ENCODE measurements around the gene NDUFB10. TPM values are rescaled to one million over a fixed set of nuclear protein-coding genes. Genes with fewer than 3 reads are reported as not detected.
A peak's percentile ranks its signal among the peaks of the same experiment; 100 is the strongest.

Gene NDUFB10
- polyA plus RNA-seq, 1 of the 3 experiments (the other 2 are of a cell fraction), result 468 TPM

DNA sequence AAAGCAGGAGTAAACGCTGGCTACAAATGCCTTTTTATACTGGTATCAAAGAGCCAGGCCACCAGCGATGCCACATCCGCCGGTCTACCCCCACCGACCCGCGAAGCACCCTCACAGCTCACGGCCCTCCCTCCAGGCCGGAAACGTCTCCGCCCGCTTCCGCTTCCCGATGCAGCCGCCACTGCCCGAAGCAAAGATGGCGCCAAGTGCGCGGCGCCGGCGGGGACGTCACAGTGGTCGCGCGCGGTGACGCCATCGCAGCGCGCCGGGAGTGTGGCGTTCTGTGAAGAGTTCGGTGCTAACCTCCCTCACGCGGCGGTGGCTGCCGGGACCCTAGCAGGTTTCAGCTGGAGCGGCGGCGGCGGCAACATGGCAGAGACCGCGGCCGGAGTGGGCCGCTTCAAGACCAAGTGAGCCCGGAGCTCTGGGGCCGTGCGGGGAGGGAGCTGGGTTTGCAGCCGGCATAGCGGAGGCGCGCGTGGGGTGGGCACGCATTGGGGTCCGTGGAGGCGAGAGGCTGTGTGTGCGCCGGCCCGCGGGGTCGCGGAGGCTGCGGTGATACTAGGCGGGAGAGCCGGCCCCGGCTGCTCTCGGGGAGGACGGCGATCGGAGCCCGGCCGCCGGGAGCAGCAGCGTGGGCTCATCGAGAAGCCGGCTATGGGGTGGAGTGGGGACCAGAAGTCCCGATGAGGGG, 12.6 kb downstream of the NDUFB10 start, which contains the start of gene TBL3 (continued):
- TF ChIP-seq NRF1 (IDR thresholded peaks at IDR 0.05; ENCODE audit: low read depth, low read length) (no peak), POLR2AphosphoS5 (IDR thresholded peaks at IDR 0.05; ENCODE audit: low read depth, low read length) (peak; percentile 82), SIN3A (IDR thresholded peaks at IDR 0.05; ENCODE audit: borderline replicate concordance, low read depth, low read length) (peak; percentile 90; the same call in 1 of the 2 replicates), GABPA (IDR thresholded peaks at IDR 0.05; ENCODE audit: low read depth) (peak; percentile 98)
- TF ChIP-seq, protein P1, sequence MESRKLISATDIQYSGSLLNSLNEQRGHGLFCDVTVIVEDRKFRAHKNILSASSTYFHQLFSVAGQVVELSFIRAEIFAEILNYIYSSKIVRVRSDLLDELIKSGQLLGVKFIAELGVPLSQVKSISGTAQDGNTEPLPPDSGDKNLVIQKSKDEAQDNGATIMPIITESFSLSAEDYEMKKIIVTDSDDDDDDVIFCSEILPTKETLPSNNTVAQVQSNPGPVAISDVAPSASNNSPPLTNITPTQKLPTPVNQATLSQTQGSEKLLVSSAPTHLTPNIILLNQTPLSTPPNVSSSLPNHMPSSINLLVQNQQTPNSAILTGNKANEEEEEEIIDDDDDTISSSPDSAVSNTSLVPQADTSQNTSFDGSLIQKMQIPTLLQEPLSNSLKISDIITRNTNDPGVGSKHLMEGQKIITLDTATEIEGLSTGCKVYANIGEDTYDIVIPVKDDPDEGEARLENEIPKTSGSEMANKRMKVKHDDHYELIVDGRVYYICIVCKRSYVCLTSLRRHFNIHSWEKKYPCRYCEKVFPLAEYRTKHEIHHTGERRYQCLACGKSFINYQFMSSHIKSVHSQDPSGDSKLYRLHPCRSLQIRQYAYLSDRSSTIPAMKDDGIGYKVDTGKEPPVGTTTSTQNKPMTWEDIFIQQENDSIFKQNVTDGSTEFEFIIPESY (IDR thresholded peaks at IDR 0.05; ENCODE audit: borderline replicate concordance, low read depth), result peak; percentile 93

DNA sequence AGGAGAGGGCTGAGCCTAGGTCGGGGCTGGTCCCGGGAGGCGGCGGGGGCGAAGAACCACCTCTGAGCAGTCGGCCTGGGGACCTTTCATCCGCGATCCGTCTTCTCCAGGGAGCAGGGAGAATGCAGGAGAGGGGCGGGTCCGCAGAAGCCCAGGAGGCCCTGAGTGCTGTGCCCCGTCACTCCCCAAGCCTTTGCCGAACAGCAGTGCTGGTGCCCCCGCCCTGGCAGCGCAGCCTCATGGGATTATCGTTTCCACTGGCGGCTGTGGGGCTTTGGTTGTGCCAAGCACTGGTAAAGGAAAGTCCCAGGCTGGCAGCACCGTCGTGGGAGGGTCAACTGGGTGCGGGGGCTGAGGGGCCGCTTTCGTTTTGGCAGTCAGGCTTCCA, 13.1 kb downstream of the NDUFB10 start:
- peak; percentile 58 for DNase-seq
- peak overlapping the region in 1 of 2 experiments; percentile 93; a peak in 2 of 4 replicates for H3K27ac ChIP-seq (ENCODE audit: low read depth in 2 of 2, low read length in 1 of 2)
- peak overlapping the region; percentile 93 for H3K9ac ChIP-seq
- peak overlapping the region; percentile 87 for H3K4me2 ChIP-seq
- peaks cover 29% of the 10 kb centered on the region for H3K79me2 ChIP-seq (ENCODE audit: insufficient read depth)
- H3F3A ChIP-seq (replicated peaks; ENCODE audit: insufficient read depth), result peaks cover 4% of the 10 kb centered on the region
- H4K20me1 ChIP-seq (ENCODE audit: insufficient read depth), result no peaks in the 10 kb centered on the region
- H3K36me3 ChIP-seq (replicated peaks in 1 of 2; ENCODE audit: control insufficient read depth in 1 of 2, insufficient read depth in 2 of 2, low read length in 1 of 2), result peaks cover 7 to 35% of the 10 kb centered on the region in 2 experiments
- CTCF ChIA-PET, result interaction anchor here (1.2 to 3.7 kb wide), 4 partner anchors 11 to 181 kb away, joined by 3 to 19 read pairs (median 9); partner anchors contain the start of gene GFER
- TF ChIP-seq SIN3A (IDR thresholded peaks at IDR 0.05; ENCODE audit: borderline replicate concordance, low read depth, low read length) (no peak), NFIC (IDR thresholded peaks at IDR 0.05; ENCODE audit: borderline replicate concordance) (no peak), NRF1 (IDR thresholded peaks at IDR 0.05; ENCODE audit: low read depth, low read length) (no peak), TAF1 (IDR thresholded peaks at IDR 0.05; ENCODE audit: borderline replicate concordance, low read depth, low read length) (no peak), RAD21 (IDR thresholded peaks at IDR 0.05; ENCODE audit: low read length) (no peak), FOXJ3 (CRISPR knock-in tag; IDR thresholded peaks at IDR 0.05) (no peak), RFX5 (IDR thresholded peaks at IDR 0.05; ENCODE audit: low read length) (no peak), MEF2A (IDR thresholded peaks at IDR 0.05; ENCODE audit: borderline replicate concordance, low read depth) (no peak)
- TF ChIP-seq, protein P2, sequence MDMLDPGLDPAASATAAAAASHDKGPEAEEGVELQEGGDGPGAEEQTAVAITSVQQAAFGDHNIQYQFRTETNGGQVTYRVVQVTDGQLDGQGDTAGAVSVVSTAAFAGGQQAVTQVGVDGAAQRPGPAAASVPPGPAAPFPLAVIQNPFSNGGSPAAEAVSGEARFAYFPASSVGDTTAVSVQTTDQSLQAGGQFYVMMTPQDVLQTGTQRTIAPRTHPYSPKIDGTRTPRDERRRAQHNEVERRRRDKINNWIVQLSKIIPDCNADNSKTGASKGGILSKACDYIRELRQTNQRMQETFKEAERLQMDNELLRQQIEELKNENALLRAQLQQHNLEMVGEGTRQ (IDR thresholded peaks at IDR 0.05; ENCODE audit: borderline replicate concordance, low read depth, low read length), result no peak
- TF ChIP-seq, protein P3, sequence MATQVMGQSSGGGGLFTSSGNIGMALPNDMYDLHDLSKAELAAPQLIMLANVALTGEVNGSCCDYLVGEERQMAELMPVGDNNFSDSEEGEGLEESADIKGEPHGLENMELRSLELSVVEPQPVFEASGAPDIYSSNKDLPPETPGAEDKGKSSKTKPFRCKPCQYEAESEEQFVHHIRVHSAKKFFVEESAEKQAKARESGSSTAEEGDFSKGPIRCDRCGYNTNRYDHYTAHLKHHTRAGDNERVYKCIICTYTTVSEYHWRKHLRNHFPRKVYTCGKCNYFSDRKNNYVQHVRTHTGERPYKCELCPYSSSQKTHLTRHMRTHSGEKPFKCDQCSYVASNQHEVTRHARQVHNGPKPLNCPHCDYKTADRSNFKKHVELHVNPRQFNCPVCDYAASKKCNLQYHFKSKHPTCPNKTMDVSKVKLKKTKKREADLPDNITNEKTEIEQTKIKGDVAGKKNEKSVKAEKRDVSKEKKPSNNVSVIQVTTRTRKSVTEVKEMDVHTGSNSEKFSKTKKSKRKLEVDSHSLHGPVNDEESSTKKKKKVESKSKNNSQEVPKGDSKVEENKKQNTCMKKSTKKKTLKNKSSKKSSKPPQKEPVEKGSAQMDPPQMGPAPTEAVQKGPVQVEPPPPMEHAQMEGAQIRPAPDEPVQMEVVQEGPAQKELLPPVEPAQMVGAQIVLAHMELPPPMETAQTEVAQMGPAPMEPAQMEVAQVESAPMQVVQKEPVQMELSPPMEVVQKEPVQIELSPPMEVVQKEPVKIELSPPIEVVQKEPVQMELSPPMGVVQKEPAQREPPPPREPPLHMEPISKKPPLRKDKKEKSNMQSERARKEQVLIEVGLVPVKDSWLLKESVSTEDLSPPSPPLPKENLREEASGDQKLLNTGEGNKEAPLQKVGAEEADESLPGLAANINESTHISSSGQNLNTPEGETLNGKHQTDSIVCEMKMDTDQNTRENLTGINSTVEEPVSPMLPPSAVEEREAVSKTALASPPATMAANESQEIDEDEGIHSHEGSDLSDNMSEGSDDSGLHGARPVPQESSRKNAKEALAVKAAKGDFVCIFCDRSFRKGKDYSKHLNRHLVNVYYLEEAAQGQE (IDR thresholded peaks at IDR 0.05; ENCODE audit: low read depth, low read length), result no peak
- H3K4me1 ChIP-seq (ENCODE audit: control insufficient read depth in 1 of 2, insufficient read depth in 2 of 2, low read depth in 1 of 2, low read length in 1 of 2), result peaks cover 0 to 9% of the 10 kb centered on the region in 2 experiments; a peak in 1 of 4 replicates
- H2AFZ ChIP-seq (ENCODE audit: low read depth), result no peak overlapping the region
- 1% methylated on average over 16 of the region's 22 CpGs for WGBS (ENCODE audit: low lambda C conversion rate)
- no peaks in the 10 kb centered on the region for H3K27me3 ChIP-seq (ENCODE audit: insufficient read depth)
- peak overlapping the region; percentile 75 to 88 for H3K4me3 ChIP-seq (ENCODE audit: low read depth in 2 of 2, low read length in 1 of 2)
- no peaks in the 10 kb centered on the region for H3K9me2 ChIP-seq
- POLR2A ChIA-PET, result interaction anchor here (1.0 to 1.3 kb wide), 3 partner anchors 12 to 200 kb away, joined by 4 to 8 read pairs (median 5); partner anchors contain the start of genes EME2, GFER and MRPS34
- H3K9me3 ChIP-seq, result no peaks in the 10 kb centered on the region
